ENCODE measurements around the gene LRRC2. TPM values are rescaled to one million over a fixed set of nuclear protein-coding genes. Genes with fewer than 3 reads are reported as not detected.

LRRC2 gene
- total RNA-seq, 2 donors from 2014 or later: not detected

- Mint-ChIP-seq H3K4me1 (no peaks in the 10 kb centered on the region), H3K9me3 (no peaks in the 10 kb centered on the region), H3K27ac (no peak overlapping the region), H3K36me3 (ENCODE audit: low read depth) (no peaks in the 10 kb centered on the region), H3K27me3 (peaks cover 37% of the 10 kb centered on the region), H3K4me3 (no peak overlapping the region)
- ATAC-seq (replicated peaks): no peak
Measured at GRCh38 chr3:46466273-46466672, 99.8 kb downstream of the LRRC2 start.

Other genes with a start within 250 kb of the LRRC2 start
- 10 to 100 TPM in 1 of 2 donors, 1 to 10 TPM in 1; 2.9 to 17.5 TPM for gene CCR2, start 212.2 kb downstream of the LRRC2 start, total RNA-seq
- gene CCR5, start 195.4 kb downstream of the LRRC2 start, total RNA-seq: 10 to 100 TPM in 1 of 2 donors, 1 to 10 TPM in 1; 2.2 to 13.8 TPM
- gene CCRL2, start 159.0 kb downstream of the LRRC2 start, total RNA-seq: 1 to 10 TPM; 2.1 to 3.7 TPM
- gene LTF, start 101.4 kb downstream of the LRRC2 start, total RNA-seq: not detected
- gene RTP3, start 68.3 kb downstream of the LRRC2 start, total RNA-seq: not detected
- not detected for gene FAM240A, start 46.2 kb upstream of the LRRC2 start, total RNA-seq
- gene ALS2CL, start 127.4 kb upstream of the LRRC2 start, total RNA-seq: 1 to 10 TPM in 1 of 2 donors, under 1 TPM in 1; 0.69 to 5.2 TPM
- gene TMIE, start 135.1 kb upstream of the LRRC2 start, total RNA-seq: under 1 TPM; 0.15 to 0.53 TPM
- gene PRSS50, start 151.6 kb upstream of the LRRC2 start, total RNA-seq: under 1 TPM in 1 of 2 donors, not detected in 1; 0.11 TPM